ENCODE results near the gene ARHGAP24. TPM values are rescaled to one million over a fixed set of nuclear protein-coding genes. Genes with fewer than 3 reads are reported as not detected.
A peak's percentile ranks its signal among the peaks of the same experiment; 100 is the strongest.

The ARHGAP24 gene
- total and polyA plus RNA-seq, 9 donors: 6.6 to 16.7 (median 10.0) TPM

DNA sequence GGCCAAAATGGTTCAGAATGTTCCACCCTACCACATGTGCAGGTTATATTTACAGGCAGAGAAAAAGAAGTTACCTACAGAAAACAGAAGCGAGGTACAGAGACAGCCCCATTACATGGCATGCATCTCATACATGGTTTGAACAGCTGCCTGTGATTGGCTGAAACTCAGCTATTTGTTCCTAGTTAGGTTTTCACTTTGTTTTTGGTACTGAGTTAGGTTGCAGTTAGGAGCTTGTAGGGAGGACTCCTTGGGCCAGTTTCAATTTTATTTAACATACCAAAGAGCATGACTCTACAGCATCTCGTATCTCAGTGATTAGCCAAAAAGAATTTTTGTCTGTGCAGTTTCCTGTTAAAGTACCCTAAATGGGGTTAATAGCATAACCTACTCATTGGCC, 492.9 kb downstream of the ARHGAP24 start:
- Histone ChIP-seq H3K9me3 (no peaks in the 10 kb centered on the region), H3K4me1 (ENCODE audit: insufficient read depth) (no peaks in the 10 kb centered on the region), H3K27ac (no peak overlapping the region), H3K27me3 (no peaks in the 10 kb centered on the region), H3K4me3 (no peak overlapping the region), H3K36me3 (no peaks in the 10 kb centered on the region)
- 41 to 50% (median 47%) methylated on average over 2 of the region's 2 CpGs for WGBS, 3 donors
- no peak for TF ChIP-seq POLR2A (IDR thresholded peaks at IDR 0.05)
- TF ChIP-seq, protein P1, sequence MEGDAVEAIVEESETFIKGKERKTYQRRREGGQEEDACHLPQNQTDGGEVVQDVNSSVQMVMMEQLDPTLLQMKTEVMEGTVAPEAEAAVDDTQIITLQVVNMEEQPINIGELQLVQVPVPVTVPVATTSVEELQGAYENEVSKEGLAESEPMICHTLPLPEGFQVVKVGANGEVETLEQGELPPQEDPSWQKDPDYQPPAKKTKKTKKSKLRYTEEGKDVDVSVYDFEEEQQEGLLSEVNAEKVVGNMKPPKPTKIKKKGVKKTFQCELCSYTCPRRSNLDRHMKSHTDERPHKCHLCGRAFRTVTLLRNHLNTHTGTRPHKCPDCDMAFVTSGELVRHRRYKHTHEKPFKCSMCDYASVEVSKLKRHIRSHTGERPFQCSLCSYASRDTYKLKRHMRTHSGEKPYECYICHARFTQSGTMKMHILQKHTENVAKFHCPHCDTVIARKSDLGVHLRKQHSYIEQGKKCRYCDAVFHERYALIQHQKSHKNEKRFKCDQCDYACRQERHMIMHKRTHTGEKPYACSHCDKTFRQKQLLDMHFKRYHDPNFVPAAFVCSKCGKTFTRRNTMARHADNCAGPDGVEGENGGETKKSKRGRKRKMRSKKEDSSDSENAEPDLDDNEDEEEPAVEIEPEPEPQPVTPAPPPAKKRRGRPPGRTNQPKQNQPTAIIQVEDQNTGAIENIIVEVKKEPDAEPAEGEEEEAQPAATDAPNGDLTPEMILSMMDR (IDR thresholded peaks at IDR 0.05): no peak
- no peak for TF ChIP-seq EP300 (IDR thresholded peaks at IDR 0.05)
- DNase-seq: no peak
- intact Hi-C loops (cut with DNase I): no loop called here

DNA sequence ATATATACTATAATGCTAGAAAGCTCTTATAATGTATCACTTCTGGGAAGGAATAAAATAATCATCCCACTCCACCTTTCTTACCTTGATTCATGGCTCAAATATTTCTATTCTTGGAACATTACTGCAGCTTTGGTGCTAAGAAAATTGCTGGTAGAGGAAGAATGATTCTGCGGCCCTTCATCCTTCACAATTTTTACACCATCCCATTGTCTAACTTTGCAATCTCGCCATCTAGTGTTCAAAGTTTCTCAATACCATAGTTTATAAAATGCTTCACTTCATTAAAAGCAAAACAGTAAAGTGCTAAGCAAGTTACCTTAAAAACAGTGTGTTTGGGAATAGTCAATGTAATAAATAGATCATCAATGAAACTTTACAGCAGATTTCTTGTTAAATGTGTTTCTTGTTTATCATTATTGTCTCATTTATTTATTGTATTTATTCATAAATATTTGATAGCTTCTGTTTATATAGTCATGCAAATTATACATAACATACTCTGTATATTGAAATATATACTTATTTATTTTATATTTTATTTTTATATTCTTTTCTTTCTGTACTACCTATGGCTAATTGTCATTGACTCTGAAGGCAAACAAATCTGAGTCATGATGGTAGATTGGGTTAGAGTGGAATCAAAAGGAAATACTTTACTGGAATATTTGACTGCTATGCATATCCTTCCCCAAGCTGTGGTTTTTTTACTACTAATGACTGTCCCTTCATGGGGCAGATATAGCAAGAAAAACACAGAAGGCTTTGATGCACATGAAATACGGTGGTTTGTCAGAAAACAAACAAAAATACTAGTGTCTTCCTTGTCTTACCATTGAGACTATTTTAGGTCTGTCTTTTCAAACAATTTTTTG, 494.2 kb downstream of the ARHGAP24 start:
- no peaks in the 10 kb centered on the region for H3K36me3 ChIP-seq
- H3K27ac ChIP-seq: no peak overlapping the region
- H3K4me1 ChIP-seq (ENCODE audit: insufficient read depth): no peaks in the 10 kb centered on the region
- WGBS, 3 donors: 27 to 34% (median 32%) methylated on average over 3 of the region's 3 CpGs
- H3K9me3 ChIP-seq: no peaks in the 10 kb centered on the region
- intact Hi-C loops (cut with DNase I): no loop called here
- DNase-seq: no peak
- H3K4me3 ChIP-seq: no peak overlapping the region
- H3K27me3 ChIP-seq: no peaks in the 10 kb centered on the region
- TF ChIP-seq POLR2A (IDR thresholded peaks at IDR 0.05): no peak
- no peak for TF ChIP-seq EP300 (IDR thresholded peaks at IDR 0.05)
- TF ChIP-seq, protein P1 (IDR thresholded peaks at IDR 0.05): peak in 2 of 3 donors; percentile 28 to 34

DNA sequence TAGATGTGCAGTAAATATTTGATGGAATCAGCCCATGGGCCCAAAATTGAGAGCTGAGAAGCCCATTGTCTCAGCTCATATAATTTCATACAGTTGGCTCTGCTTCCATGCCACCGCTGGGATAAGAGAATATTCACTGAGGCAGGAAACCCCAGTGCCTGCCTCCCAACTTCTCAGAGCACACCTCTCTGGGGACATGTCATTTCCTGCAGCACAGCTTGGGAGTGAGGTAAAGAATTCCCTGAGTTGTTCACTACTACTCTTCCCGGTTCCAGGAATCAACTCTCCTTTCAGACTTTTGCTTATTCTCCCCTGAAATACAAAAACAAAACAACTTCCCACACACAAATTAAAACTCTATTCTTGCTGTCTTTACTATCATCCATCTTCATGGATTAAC, 495.6 kb downstream of the ARHGAP24 start:
- TF ChIP-seq EP300 (IDR thresholded peaks at IDR 0.05): no peak
- TF ChIP-seq, protein P1 (IDR thresholded peaks at IDR 0.05): no peak
- no peak for TF ChIP-seq POLR2A (IDR thresholded peaks at IDR 0.05)
- Histone ChIP-seq H3K36me3 (no peaks in the 10 kb centered on the region), H3K27me3 (no peaks in the 10 kb centered on the region), H3K4me3 (no peak overlapping the region), H3K27ac (no peak overlapping the region), H3K4me1 (ENCODE audit: insufficient read depth) (no peaks in the 10 kb centered on the region), H3K9me3 (no peaks in the 10 kb centered on the region)
- intact Hi-C loops (cut with DNase I): loop anchor here in 2 of 4 donors (5.0 to 10.0 kb wide), 2 partner anchors 823 to 826 kb away; no protein-coding TSS in a partner anchor
- WGBS, 3 donors: 55 to 64% (median 56%) methylated on average over 2 of the region's 2 CpGs
- DNase-seq: no peak

DNA sequence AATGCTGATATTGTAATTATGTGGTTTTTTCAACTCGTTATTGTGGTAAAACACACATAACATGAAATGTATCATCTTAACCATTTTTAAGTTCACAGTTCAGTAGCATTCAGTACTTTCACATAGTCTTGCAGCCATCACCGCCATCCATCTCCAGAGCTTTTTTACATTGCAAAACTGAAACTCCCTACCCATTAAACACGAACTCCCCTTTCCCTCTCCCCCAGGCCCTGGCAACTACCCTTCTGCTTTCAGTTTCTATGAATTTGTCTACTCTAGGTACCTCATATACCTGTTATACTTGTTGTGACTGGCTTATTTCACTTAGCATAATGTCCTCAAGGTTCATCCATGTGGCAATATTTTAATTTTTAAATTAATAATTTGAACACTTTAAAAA, 504.3 kb downstream of the ARHGAP24 start:
- no peak for DNase-seq
- H3K36me3 ChIP-seq: no peaks in the 10 kb centered on the region
- no peaks in the 10 kb centered on the region for H3K4me1 ChIP-seq (ENCODE audit: insufficient read depth)
- TF ChIP-seq POLR2A (IDR thresholded peaks at IDR 0.05): no peak
- TF ChIP-seq EP300 (IDR thresholded peaks at IDR 0.05): no peak
- TF ChIP-seq, protein P1 (IDR thresholded peaks at IDR 0.05): no peak
- H3K9me3 ChIP-seq: no peaks in the 10 kb centered on the region
- WGBS, 3 donors: 76 to 84% (median 78%) methylated on average over 3 of the region's 3 CpGs
- no peak overlapping the region for H3K27ac ChIP-seq
- no peaks in the 10 kb centered on the region for H3K27me3 ChIP-seq
- H3K4me3 ChIP-seq: no peak overlapping the region
- intact Hi-C loops (cut with DNase I): loop anchor here in 1 of 4 donors (10.0 kb wide), 1 partner anchor 834 kb away; no protein-coding TSS in a partner anchor

Measured in ovary (tissue), 9 donors.